K562 (cell line): ENCODE results near the gene ESD. TPM values are rescaled to one million over a fixed set of nuclear protein-coding genes. Genes with fewer than 3 reads are reported as not detected.

Source experiments
- ATAC-seq: fragments of 200-7000 bp; cut with Tn5 transposase; 3 replicates; pipeline ENCODE4 v1.9.1; 2020; ENCODE audit warnings: moderate library complexity
- BruUV-seq: library from RNA; stranded (reverse); fragments of 400-500 nt; replicated peaks from 2 replicates; lab custom pipeline; 2021; lab: Mats Ljungman, UMichigan
- CTCF ChIA-PET: fragments of 300-600 bp; formaldehyde crosslinking; extraction: SDS; loops from one replicate; lab custom pipeline; 2021; ENCODE audit warnings: low intra/inter-chr PET ratio; lab: Yijun Ruan, JAX
- POLR2A ChIA-PET: fragments of 300-600, 350-650 bp; sonication (Branson Sonifier 250); formaldehyde crosslinking; extraction: SDS; loops from one replicate; lab custom pipeline; 2021; ENCODE audit warnings: antibody characterized with exemption, inconsistent platforms; lab: Yijun Ruan, JAX
- DNase-seq, 4 experiments: peaks; one replicate each; pipeline versions ENCODE4 v3.0.0 to v3.0.0-alpha.2; 2011 to 2018; ENCODE audit warnings: low spot score in 3 of 4, mixed read lengths in 3 of 4; ENCODE audit errors: extremely low read depth in 1 of 4
- FAIRE-seq: peaks from 2 replicates; lab custom pipeline; 2011; peaks lifted over from hg19 to GRCh38; lab: Jason Lieb, UNC
- H2AFZ ChIP-seq: 2 replicates; pipeline ENCODE4 v1.6.0; 2011; ENCODE audit warnings: low read depth, low read length, control low read depth, inconsistent platforms
- H3K27ac ChIP-seq: fragments of 200-600 bp; 3 replicates; pipeline ENCODE4 v1.8.0; 2011; ENCODE audit warnings: low read depth, mild to moderate bottlenecking, control low read depth, inconsistent platforms, low read length, moderate library complexity, mixed read lengths; ENCODE audit errors: extremely low read depth
- H3K27me3 ChIP-seq, 2 experiments: fragments of 300-600 bp in 1 of 2; 2 replicates in 1 of 2; 3 replicates in 1 of 2; pipeline versions ENCODE4 v1.6.0 to v1.8.0; 2011; ENCODE audit warnings: inconsistent platforms in 2 of 2, low read length in 2 of 2, mild to moderate bottlenecking in 1 of 2, mixed read lengths in 1 of 2, moderate library complexity in 1 of 2; ENCODE audit not compliant: control insufficient read depth in 2 of 2, insufficient read depth in 2 of 2
- H3K36me3 ChIP-seq: fragments of 300-600 bp; 3 replicates; pipeline ENCODE4 v1.8.0; 2011; ENCODE audit warnings: mild to moderate bottlenecking, low read length, inconsistent platforms; ENCODE audit not compliant: control insufficient read depth, insufficient read depth
- H3K4me1 ChIP-seq, 2 experiments: fragments of 200-600 bp in 1 of 2; replicated peaks in 1 of 2; 2 replicates in 1 of 2; 3 replicates in 1 of 2; pipeline versions ENCODE4 v1.5.1 to v1.8.0; 2011; ENCODE audit warnings: inconsistent platforms in 2 of 2, low read length in 2 of 2, mild to moderate bottlenecking in 1 of 2, mixed read lengths in 1 of 2, moderate library complexity in 1 of 2; ENCODE audit not compliant: control insufficient read depth in 2 of 2, insufficient read depth in 2 of 2
- H3K4me2 ChIP-seq: 2 replicates; pipeline ENCODE4 v1.6.1; 2011; ENCODE audit warnings: low read length, control low read depth, inconsistent platforms, mixed read lengths; ENCODE audit not compliant: insufficient read depth
- H3K4me3 ChIP-seq: fragments of 200-600 bp; sonication (generic), shearing (Covaris generic); 2 replicates; pipeline ENCODE4 v1.5.1; 2016; ENCODE audit warnings: control low read depth, inconsistent platforms
- H3K79me2 ChIP-seq: fragments of 200-600 bp; 3 replicates; pipeline ENCODE4 v1.8.0; 2011; ENCODE audit warnings: low read length, inconsistent platforms; ENCODE audit not compliant: control insufficient read depth, insufficient read depth
- H3K9ac ChIP-seq, 2 experiments: 2 replicates each; pipeline versions ENCODE4 v1.6.0 to v1.6.1; 2011; ENCODE audit warnings: low read depth in 2 of 2, low read length in 2 of 2, control low read depth in 1 of 2, inconsistent platforms in 1 of 2, mild to moderate bottlenecking in 1 of 2, mixed read lengths in 1 of 2; ENCODE audit not compliant: insufficient read depth in 1 of 2
- H3K9me1 ChIP-seq: one replicate; pipeline ENCODE4 v1.6.0; 2011; ENCODE audit warnings: inconsistent platforms, mild to moderate bottlenecking, low read length, moderate library complexity; ENCODE audit not compliant: control insufficient read depth, insufficient read depth
- H3K9me3 ChIP-seq: replicated peaks from 2 replicates; pipeline ENCODE4 v1.5.1; 2011; ENCODE audit warnings: low read depth, low read length, inconsistent platforms; ENCODE audit not compliant: control insufficient read depth, insufficient read depth
- H4K20me1 ChIP-seq: replicated peaks from 2 replicates; pipeline ENCODE4 v1.6.1; 2011; ENCODE audit warnings: low read length, inconsistent platforms, mixed read lengths; ENCODE audit not compliant: control insufficient read depth, insufficient read depth
- CBX1 ChIP-seq: sonication (generic); IDR thresholded peaks from 2 replicates; pipeline ENCODE4 v1.6.1; 2016; ENCODE audit warnings: antibody characterized with exemption, low read depth, mild to moderate bottlenecking
- CBX5 ChIP-seq: IDR thresholded peaks from 2 replicates; pipeline ENCODE4 v1.6.1; 2014; ENCODE audit warnings: low read depth, borderline replicate concordance
- HMG20B ChIP-seq: fragments of 250-450 bp; sonication (Bioruptor Pico); IDR thresholded peaks from 2 replicates; pipeline ENCODE4 v1.5.0; 2021; ENCODE audit warnings: mild to moderate bottlenecking
- HNRNPH1 ChIP-seq: fragments of 200-400 bp; formaldehyde crosslinking; optimal IDR thresholded peaks from 2 replicates; pipeline ENCODE3; 2017; ENCODE audit warnings: low read depth, mild to moderate bottlenecking, low read length, moderate library complexity
- MCM3 ChIP-seq: fragments of 450-650 bp; IDR thresholded peaks from 2 replicates; pipeline ENCODE4 v1.6.1; 2016
- RFX1 ChIP-seq: fragments of 450-650 bp; IDR thresholded peaks from 2 replicates; pipeline ENCODE4 v1.6.1; 2016; ENCODE audit warnings: mild to moderate bottlenecking, moderate library complexity
- TBP ChIP-seq: optimal IDR thresholded peaks from 2 replicates; pipeline ENCODE3; 2011; ENCODE audit warnings: low read depth, low read length, improper control_type of control experiment
- ZC3H8 ChIP-seq: fragments of 450-650 bp; IDR thresholded peaks from 2 replicates; pipeline ENCODE4 v1.6.1; 2017
- ZNF589 ChIP-seq: fragments of 200-800 bp; sonication (Bioruptor generic); IDR thresholded peaks from 2 replicates; pipeline ENCODE4 v1.6.1; 2016; ENCODE audit warnings: low read depth, missing genetic modification characterization, missing compliant biosample characterization
- WGBS: fragments of 100-300 bp; shearing (Covaris generic); methylation state at CpG from one replicate; pipeline ENCODE4 v1.1.6; 2016; ENCODE audit warnings: low coverage, mixed read lengths; ENCODE audit not compliant: insufficient coverage; ENCODE audit errors: missing lambda C conversion rate; 5-methylcytosine and 5-hydroxymethylcytosine counted together
- in situ Hi-C: fragments of 300-500 bp; cut with MboI; formaldehyde crosslinking; loops from 4 replicates; pipeline ENCODE4 v1.15.0; 2018; ENCODE audit warnings: inconsistent platforms, mixed read lengths
- intact Hi-C: fragments of 100-400 bp; cut with micrococcal nuclease; formaldehyde crosslinking; loops from 2 replicates; pipeline ENCODE4 v1.14.2; 2022
- polyA plus RNA-seq, 8 experiments: library from polyadenylated mRNA; depleted of rRNA in 4 of 8; stranded (reverse) in 5 of 8; unstranded in 3 of 8; fragments of >200 nt; fragmentation: Nextera tagmentation in 2 of 8; fragmentation: Illumina TruSeq in 1 of 8; extraction: Ambion mirVana in 2 of 8; extraction: Trizol in 1 of 8; gene quantifications; 2 replicates each; pipeline versions ENCODE4 v1.2.1 to v1.2.3, GENCODE V29; 2011 to 2014; ENCODE audit warnings: inconsistent platforms in 1 of 8, missing spikeins in 1 of 8
- total RNA-seq, 7 experiments: library from RNA; depleted of rRNA in 6 of 7; stranded (reverse); fragments of >200 nt in 6 of 7; fragmentation: Illumina TruSeq in 2 of 7; extraction: Trizol in 2 of 7; gene quantifications; 2 replicates each; pipeline versions ENCODE4 v1.2.1 to v1.2.3, GENCODE V29; 2011 to 2021; ENCODE audit warnings: low replicate concordance in 1 of 7
- TF ChIP-seq, protein P1 (sequence below): fragments of 450-650 bp; formaldehyde crosslinking; IDR thresholded peaks from 2 replicates; pipeline ENCODE4 v1.4.0; 2020; ENCODE audit warnings: mild to moderate bottlenecking, mixed read lengths
- TF ChIP-seq, protein P2 (sequence below): fragments of 450-650 bp; formaldehyde crosslinking; IDR thresholded peaks from 2 replicates; pipeline ENCODE4 v1.4.0; 2020; ENCODE audit warnings: mild to moderate bottlenecking, moderate library complexity
- TF ChIP-seq, protein P3 (sequence below): fragments of 450-650 bp; IDR thresholded peaks from 2 replicates; pipeline ENCODE4 v1.6.1; 2016; ENCODE audit warnings: mild to moderate bottlenecking
- TF ChIP-seq, protein P4 (sequence below): sonication (generic); formaldehyde crosslinking; IDR thresholded peaks from 2 replicates; pipeline ENCODE4 v1.8.0; 2022; ENCODE audit warnings: mild to moderate bottlenecking, missing genetic modification reagents
- TF ChIP-seq, protein P5 (sequence below), 2 experiments: fragments of 450-650 bp in 1 of 2; sonication (generic) in 1 of 2; formaldehyde crosslinking; conservative IDR thresholded peaks; 2 replicates each; pipeline versions ENCODE4 v1.4.0 to v1.8.1; 2020 to 2022; ENCODE audit warnings: mild to moderate bottlenecking in 1 of 2, missing genetic modification reagents in 1 of 2
- TF ChIP-seq, protein P6 (sequence below): fragments of 250-450 bp; sonication (Bioruptor Pico); IDR thresholded peaks from 2 replicates; pipeline ENCODE4 v1.5.0; 2022; ENCODE audit warnings: mild to moderate bottlenecking

Gene ESD
- total and polyA plus RNA-seq, 9 of the 15 experiments (the other 6 are each of a cell fraction or from before 2014, with no cell fraction given) = 88.9 to 402 (median 232) TPM

DNA sequence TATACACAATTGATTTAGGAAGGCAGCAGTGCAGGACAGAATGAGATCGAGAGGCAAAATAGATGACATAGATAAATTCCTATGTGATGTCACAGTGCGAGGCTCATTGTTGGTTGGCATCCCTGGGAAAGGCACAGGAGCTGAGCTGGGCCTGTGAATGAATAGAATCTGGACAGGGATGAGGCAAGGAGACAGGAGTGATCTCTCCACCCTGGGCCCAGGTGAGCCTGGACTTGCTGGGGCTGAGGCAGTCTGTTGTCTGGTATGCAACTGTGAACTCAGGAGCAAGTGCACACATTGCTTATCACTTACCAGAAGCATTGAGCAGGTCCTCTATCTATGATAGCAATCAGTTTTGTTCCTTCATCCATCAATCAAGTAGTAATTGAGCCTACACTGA is 48.2 kb upstream of the ESD start:
- BruUV-seq = no TSS peak
- intact Hi-C loops = no loop called here
- no peak overlapping the region for H3K9ac ChIP-seq
- no peak overlapping the region for H3K4me3 ChIP-seq
- POLR2A ChIA-PET = no interaction called here
- no peak overlapping the region for H3K4me2 ChIP-seq
- H2AFZ ChIP-seq = no peak overlapping the region
- in situ Hi-C loops = no loop called here
- H4K20me1 ChIP-seq = no peaks in the 10 kb centered on the region
- H3K27me3 ChIP-seq = 0 out of 5 replicates have a peak, but pooled peaks cover 0 to 3% of the 10 kb centered on the region in 2 experiments
- H3K27ac ChIP-seq = no peak overlapping the region
- no peak for FAIRE-seq
- DNase-seq = no peak
- H3K4me1 ChIP-seq = no peaks in the 10 kb centered on the region
- no peak for ATAC-seq
- H3K9me1 ChIP-seq = no peaks in the 10 kb centered on the region
- 0% methylated on average over 2 of the region's 2 CpGs for WGBS
- CTCF ChIA-PET = no interaction called here
- no peaks in the 10 kb centered on the region for H3K36me3 ChIP-seq
- H3K79me2 ChIP-seq = no peaks in the 10 kb centered on the region
- H3K9me3 ChIP-seq = no peaks in the 10 kb centered on the region
- TF ChIP-seq TBP (no peak), ZNF589 (no peak), CBX5 (no peak), CBX1 (no peak), ZC3H8 (no peak), MCM3 (no peak), RFX1 (no peak), HNRNPH1 (no peak), HMG20B (CRISPR knock-in tag) (no peak)
- TF ChIP-seq, protein P1, sequence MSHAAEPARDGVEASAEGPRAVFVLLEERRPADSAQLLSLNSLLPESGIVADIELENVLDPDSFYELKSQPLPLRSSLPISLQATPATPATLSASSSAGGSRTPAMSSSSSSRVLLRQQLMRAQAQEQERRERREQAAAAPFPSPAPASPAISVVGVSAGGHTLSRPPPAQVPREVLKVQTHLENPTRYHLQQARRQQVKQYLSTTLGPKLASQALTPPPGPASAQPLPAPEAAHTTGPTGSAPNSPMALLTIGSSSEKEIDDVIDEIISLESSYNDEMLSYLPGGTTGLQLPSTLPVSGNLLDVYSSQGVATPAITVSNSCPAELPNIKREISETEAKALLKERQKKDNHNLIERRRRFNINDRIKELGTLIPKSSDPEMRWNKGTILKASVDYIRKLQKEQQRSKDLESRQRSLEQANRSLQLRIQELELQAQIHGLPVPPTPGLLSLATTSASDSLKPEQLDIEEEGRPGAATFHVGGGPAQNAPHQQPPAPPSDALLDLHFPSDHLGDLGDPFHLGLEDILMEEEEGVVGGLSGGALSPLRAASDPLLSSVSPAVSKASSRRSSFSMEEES (CRISPR knock-in tag) = no peak
- TF ChIP-seq, protein P2, sequence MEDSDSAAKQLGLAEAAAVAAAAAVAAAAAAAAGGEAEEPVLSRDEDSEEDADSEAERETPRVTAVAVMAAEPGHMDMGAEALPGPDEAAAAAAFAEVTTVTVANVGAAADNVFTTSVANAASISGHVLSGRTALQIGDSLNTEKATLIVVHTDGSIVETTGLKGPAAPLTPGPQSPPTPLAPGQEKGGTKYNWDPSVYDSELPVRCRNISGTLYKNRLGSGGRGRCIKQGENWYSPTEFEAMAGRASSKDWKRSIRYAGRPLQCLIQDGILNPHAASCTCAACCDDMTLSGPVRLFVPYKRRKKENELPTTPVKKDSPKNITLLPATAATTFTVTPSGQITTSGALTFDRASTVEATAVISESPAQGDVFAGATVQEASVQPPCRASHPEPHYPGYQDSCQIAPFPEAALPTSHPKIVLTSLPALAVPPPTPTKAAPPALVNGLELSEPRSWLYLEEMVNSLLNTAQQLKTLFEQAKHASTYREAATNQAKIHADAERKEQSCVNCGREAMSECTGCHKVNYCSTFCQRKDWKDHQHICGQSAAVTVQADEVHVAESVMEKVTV (CRISPR knock-in tag) = no peak
- TF ChIP-seq, protein P3, sequence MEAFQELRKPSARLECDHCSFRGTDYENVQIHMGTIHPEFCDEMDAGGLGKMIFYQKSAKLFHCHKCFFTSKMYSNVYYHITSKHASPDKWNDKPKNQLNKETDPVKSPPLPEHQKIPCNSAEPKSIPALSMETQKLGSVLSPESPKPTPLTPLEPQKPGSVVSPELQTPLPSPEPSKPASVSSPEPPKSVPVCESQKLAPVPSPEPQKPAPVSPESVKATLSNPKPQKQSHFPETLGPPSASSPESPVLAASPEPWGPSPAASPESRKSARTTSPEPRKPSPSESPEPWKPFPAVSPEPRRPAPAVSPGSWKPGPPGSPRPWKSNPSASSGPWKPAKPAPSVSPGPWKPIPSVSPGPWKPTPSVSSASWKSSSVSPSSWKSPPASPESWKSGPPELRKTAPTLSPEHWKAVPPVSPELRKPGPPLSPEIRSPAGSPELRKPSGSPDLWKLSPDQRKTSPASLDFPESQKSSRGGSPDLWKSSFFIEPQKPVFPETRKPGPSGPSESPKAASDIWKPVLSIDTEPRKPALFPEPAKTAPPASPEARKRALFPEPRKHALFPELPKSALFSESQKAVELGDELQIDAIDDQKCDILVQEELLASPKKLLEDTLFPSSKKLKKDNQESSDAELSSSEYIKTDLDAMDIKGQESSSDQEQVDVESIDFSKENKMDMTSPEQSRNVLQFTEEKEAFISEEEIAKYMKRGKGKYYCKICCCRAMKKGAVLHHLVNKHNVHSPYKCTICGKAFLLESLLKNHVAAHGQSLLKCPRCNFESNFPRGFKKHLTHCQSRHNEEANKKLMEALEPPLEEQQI = no peak
- TF ChIP-seq, protein P4, sequence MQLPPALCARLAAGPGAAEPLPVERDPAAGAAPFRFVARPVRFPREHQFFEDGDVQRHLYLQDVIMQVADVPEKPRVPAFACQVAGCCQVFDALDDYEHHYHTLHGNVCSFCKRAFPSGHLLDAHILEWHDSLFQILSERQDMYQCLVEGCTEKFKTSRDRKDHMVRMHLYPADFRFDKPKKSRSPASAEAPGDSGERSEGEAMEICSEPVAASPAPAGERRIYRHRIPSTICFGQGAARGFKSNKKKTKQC = no peak
- TF ChIP-seq, protein P5, sequence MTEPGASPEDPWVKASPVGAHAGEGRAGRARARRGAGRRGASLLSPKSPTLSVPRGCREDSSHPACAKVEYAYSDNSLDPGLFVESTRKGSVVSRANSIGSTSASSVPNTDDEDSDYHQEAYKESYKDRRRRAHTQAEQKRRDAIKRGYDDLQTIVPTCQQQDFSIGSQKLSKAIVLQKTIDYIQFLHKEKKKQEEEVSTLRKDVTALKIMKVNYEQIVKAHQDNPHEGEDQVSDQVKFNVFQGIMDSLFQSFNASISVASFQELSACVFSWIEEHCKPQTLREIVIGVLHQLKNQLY (CRISPR knock-in tag; conservative IDR thresholded peaks at IDR 0.05) = no peak
- TF ChIP-seq, protein P6, sequence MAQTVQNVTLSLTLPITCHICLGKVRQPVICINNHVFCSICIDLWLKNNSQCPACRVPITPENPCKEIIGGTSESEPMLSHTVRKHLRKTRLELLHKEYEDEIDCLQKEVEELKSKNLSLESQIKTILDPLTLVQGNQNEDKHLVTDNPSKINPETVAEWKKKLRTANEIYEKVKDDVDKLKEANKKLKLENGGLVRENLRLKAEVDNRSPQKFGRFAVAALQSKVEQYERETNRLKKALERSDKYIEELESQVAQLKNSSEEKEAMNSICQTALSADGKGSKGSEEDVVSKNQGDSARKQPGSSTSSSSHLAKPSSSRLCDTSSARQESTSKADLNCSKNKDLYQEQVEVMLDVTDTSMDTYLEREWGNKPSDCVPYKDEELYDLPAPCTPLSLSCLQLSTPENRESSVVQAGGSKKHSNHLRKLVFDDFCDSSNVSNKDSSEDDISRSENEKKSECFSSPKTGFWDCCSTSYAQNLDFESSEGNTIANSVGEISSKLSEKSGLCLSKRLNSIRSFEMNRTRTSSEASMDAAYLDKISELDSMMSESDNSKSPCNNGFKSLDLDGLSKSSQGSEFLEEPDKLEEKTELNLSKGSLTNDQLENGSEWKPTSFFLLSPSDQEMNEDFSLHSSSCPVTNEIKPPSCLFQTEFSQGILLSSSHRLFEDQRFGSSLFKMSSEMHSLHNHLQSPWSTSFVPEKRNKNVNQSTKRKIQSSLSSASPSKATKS (CRISPR knock-in tag) = no peak
